H1 (cell line): Measurements from ENCODE around the gene MGAT2.

ENCODE experiments used
- CBX8 ChIP-seq: fragments of 300-800, 300-1000 bp; sonication (generic); IDR thresholded peaks from 2 replicates; pipeline ENCODE4 v1.7.1; 2016; ENCODE audit warnings: low read depth, low read length, borderline replicate concordance
- CEBPB ChIP-seq: IDR thresholded peaks from 2 replicates; pipeline ENCODE4 v1.6.1; 2012; ENCODE audit warnings: low read depth, low read length
- CHD2 ChIP-seq: IDR thresholded peaks from 2 replicates; pipeline ENCODE4 v1.6.1; 2012; ENCODE audit warnings: low read length, improper control_type of control experiment
- EZH2 ChIP-seq: fragments of 200-600 bp; sonication (generic); IDR thresholded peaks from 2 replicates; pipeline ENCODE4 v1.7.1; 2012; ENCODE audit warnings: low read depth, mild to moderate bottlenecking, moderate library complexity, low read length, inconsistent platforms; ENCODE audit not compliant: severe bottlenecking
- JUND ChIP-seq: IDR thresholded peaks from 2 replicates; pipeline ENCODE4 v1.6.1; 2011; ENCODE audit warnings: mild to moderate bottlenecking, improper control_type of control experiment, low read length
- MAX ChIP-seq: IDR thresholded peaks from 2 replicates; pipeline ENCODE4 v1.6.1; 2012; ENCODE audit warnings: inconsistent platforms
- NRF1 ChIP-seq: IDR thresholded peaks from 2 replicates; pipeline ENCODE4 v1.6.1; 2011; ENCODE audit warnings: mild to moderate bottlenecking, low read depth, low read length, improper control_type of control experiment
- PHF8 ChIP-seq: fragments of 200-600 bp; sonication (generic); conservative IDR thresholded peaks from 2 replicates; pipeline ENCODE4 v1.7.1; 2012; ENCODE audit warnings: low read depth, mild to moderate bottlenecking, inconsistent platforms, low read length, moderate library complexity
- RAD21 ChIP-seq, 2 experiments: IDR thresholded peaks in 1 of 2; conservative IDR thresholded peaks in 1 of 2; 2 replicates each; pipeline ENCODE4 v1.6.1; 2011; ENCODE audit warnings: low read depth in 2 of 2, low read length in 2 of 2, improper control_type of control experiment in 1 of 2, inconsistent platforms in 1 of 2, mild to moderate bottlenecking in 1 of 2, moderate library complexity in 1 of 2
- TEAD4 ChIP-seq: IDR thresholded peaks from 2 replicates; pipeline ENCODE4 v1.6.1; 2012; ENCODE audit warnings: low read depth, low read length, inconsistent platforms, mixed read lengths
- USF2 ChIP-seq: IDR thresholded peaks from 2 replicates; pipeline ENCODE4 v1.6.1; 2011; ENCODE audit warnings: low read length, improper control_type of control experiment
- YY1 ChIP-seq: IDR thresholded peaks from 2 replicates; pipeline ENCODE4 v1.6.1; 2011; ENCODE audit warnings: low read depth, mild to moderate bottlenecking, low read length
- TF ChIP-seq, protein P1 (sequence below), 3 experiments: IDR thresholded peaks; 1 replicate in 2 of 3; 2 replicates in 1 of 3; pipeline versions ENCODE4 v1.5.1 to v1.6.1; 2011; ENCODE audit warnings: low read length in 3 of 3, mild to moderate bottlenecking in 3 of 3, inconsistent platforms in 2 of 3, low read depth in 1 of 3, moderate library complexity in 1 of 3; ENCODE audit not compliant: insufficient read depth in 1 of 3; ENCODE audit errors: control extremely low read depth in 1 of 3
- TF ChIP-seq, protein P2 (sequence below): IDR thresholded peaks from 2 replicates; pipeline ENCODE4 v1.6.1; 2012; ENCODE audit warnings: inconsistent platforms

DNA sequence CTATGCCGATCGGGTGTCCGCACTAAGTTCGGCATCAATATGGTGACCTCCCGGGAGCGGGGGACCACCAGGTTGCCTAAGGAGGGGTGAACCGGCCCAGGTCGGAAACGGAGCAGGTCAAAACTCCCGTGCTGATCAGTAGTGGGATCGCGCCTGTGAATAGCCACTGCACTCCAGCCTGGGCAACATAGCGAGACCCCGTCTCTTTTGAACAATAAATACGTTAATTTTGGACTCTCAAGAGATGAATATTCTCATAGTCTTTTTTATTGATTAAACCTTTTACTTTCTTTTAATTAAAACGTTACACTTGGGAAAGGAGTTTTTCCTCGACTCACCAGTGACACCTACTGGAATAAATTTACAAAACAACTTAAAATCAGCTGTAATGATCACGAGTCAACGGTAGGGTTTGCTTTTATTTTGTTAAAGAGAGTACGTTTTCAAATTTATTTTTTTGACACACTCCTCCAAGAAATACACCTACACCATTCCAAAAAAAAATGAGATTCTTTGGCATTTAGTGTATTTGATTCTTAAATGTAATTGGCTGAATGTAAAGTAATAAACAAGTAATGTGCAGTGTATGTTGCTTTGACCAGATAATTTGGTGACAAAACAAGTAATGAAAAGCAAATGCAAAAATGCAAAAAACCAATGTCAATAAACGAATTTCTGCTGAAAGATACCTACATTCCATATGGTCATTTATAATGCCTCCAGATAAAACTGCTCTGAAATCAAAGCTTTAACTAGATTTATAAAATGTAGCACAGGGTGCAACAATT, 33.7 kb upstream of the MGAT2 start:
- TF ChIP-seq TEAD4 (0 out of 2 replicates have a peak, but pooled peaks have one; percentile 17), CEBPB (no peak), NRF1 (no peak), PHF8 (no peak), RAD21 (IDR thresholded peaks at IDR 0.05 in 1 of 2, conservative IDR thresholded peaks at IDR 0.05 in 1 of 2; ENCODE audit: low read depth in 2 of 2, low read length in 2 of 2) (no peak), JUND (no peak), MAX (no peak), CHD2 (no peak), USF2 (no peak), YY1 (no peak), CBX8 (no peak), EZH2 (no peak)
- TF ChIP-seq, protein P1, sequence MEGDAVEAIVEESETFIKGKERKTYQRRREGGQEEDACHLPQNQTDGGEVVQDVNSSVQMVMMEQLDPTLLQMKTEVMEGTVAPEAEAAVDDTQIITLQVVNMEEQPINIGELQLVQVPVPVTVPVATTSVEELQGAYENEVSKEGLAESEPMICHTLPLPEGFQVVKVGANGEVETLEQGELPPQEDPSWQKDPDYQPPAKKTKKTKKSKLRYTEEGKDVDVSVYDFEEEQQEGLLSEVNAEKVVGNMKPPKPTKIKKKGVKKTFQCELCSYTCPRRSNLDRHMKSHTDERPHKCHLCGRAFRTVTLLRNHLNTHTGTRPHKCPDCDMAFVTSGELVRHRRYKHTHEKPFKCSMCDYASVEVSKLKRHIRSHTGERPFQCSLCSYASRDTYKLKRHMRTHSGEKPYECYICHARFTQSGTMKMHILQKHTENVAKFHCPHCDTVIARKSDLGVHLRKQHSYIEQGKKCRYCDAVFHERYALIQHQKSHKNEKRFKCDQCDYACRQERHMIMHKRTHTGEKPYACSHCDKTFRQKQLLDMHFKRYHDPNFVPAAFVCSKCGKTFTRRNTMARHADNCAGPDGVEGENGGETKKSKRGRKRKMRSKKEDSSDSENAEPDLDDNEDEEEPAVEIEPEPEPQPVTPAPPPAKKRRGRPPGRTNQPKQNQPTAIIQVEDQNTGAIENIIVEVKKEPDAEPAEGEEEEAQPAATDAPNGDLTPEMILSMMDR (IDR thresholded peaks at IDR 0.05; ENCODE audit: control extremely low read depth in 1 of 3, insufficient read depth in 1 of 3, low read depth in 1 of 3, low read length in 3 of 3), result peak in 2 of 3 experiments; percentile 76 to 89; a peak in 3 of 4 replicates
- TF ChIP-seq, protein P2, sequence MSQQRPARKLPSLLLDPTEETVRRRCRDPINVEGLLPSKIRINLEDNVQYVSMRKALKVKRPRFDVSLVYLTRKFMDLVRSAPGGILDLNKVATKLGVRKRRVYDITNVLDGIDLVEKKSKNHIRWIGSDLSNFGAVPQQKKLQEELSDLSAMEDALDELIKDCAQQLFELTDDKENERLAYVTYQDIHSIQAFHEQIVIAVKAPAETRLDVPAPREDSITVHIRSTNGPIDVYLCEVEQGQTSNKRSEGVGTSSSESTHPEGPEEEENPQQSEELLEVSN, result no peak
